HG02943 (cell line): ENCODE measurements around the gene NFRKB.

Experiments used
- ATAC-seq: cut with Tn5 transposase; IDR thresholded peaks from one replicate; pipeline ENCODE4 v1.9.1; 2021; ENCODE audit warnings: mild to moderate bottlenecking, low read depth, moderate library complexity; ENCODE audit not compliant: unreplicated experiment

NFRKB gene

DNA sequence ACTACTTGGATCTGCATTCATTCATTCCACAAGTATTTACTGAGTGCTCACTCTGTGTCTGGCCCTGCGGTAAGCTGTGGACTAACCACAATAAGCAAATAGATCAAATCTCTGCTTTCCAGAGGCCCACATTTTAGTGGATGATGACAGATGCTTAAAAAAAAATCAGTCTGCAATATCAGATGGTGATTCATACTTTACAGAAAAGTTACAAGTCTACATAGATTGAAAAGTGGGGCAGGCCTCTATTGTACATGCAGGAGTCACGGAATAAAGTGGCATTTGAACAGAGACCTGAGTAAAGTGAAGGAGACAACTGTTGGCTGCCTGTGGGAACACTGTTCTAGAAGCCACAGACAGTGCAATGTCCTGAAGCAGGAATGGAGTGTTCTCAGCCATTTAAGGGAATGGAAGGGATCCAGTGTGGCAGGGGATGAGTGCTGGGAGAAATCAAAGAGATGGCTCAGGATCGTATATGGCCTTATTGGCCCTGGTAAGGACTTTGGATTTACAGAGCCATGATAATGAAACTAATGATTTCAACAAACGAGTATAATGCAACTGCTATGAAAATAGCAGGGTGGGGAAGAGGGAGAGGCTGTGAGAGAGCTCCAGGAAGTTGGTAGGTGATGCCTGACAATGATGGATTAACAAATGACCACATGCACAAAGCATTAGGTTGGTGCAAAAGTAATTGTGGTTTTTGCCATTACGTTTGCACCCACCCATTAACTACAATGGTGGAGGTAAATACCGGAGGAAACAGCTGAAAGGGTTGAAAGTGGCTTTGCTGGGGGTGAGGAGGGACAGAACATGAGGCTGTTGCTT lies 48.7 kb downstream of the NFRKB start:
- no peak for ATAC-seq
